Right lobe of liver (tissue), 4 donors: ENCODE measurements around the gene NGB.

Source experiments
- POLR2A ChIP-seq: fragments of 450-650 bp; IDR thresholded peaks from one replicate; pipeline ENCODE4 v1.6.1; 2017; ENCODE audit warnings: antibody characterized with exemption, mild to moderate bottlenecking
- TF ChIP-seq, protein P1 (sequence below), 4 donors: fragments of 200-600 bp in 3 of 4; fragments of 450-650 bp in 1 of 4; IDR thresholded peaks; one replicate each; pipeline versions ENCODE4 v1.5.1 to v1.8.0; 2016 to 2022; ENCODE audit warnings: antibody characterized with exemption in 4 of 4, mild to moderate bottlenecking in 2 of 4
- donor health status: DM: no; HTN: no; CAD: no.
- donor health status: DM: no; HTN: no; CAD: no.
- donor health status: DM: no; HTN: yes; CAD: no.

DNA sequence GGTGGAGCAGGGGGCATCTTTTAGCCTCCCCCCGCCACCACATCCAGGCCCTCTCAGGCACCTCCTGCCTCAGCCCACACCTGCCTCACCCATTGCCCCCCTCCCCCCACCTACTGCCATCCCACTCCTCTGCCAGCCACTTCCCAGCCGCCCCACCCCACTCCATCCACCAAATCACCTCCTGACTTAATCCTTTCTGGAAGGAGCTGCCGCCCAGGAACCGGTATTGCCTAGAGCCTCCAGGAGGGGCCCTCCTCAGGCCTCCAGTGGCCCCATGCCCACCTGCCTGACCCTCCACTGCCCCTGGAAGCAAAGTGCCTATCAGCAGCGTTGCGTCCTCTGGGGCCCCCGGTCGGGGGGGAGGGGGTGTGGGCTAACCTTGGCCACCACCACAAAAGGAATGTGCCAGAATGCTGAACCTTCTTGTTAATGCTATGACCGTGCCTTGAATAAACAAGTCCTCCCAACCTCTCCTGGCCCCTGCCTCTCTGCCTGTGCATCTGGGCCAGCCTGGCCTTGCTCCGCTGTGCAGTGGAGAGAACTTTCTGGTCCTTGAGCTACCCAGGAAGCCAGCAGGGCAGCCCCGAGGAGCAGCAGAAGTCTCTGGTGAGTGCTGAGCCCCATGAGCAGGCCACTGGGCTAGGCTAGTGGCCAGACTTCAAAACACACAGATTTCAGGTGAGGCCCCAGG lies 11.8 kb downstream of the NGB start:
- TF ChIP-seq POLR2A, result no peak
- TF ChIP-seq, protein P1, sequence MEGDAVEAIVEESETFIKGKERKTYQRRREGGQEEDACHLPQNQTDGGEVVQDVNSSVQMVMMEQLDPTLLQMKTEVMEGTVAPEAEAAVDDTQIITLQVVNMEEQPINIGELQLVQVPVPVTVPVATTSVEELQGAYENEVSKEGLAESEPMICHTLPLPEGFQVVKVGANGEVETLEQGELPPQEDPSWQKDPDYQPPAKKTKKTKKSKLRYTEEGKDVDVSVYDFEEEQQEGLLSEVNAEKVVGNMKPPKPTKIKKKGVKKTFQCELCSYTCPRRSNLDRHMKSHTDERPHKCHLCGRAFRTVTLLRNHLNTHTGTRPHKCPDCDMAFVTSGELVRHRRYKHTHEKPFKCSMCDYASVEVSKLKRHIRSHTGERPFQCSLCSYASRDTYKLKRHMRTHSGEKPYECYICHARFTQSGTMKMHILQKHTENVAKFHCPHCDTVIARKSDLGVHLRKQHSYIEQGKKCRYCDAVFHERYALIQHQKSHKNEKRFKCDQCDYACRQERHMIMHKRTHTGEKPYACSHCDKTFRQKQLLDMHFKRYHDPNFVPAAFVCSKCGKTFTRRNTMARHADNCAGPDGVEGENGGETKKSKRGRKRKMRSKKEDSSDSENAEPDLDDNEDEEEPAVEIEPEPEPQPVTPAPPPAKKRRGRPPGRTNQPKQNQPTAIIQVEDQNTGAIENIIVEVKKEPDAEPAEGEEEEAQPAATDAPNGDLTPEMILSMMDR (IDR thresholded peaks at IDR 0.05), result no peak
